ENCODE data around the gene PLB1.
A peak's percentile ranks its signal among the peaks of the same experiment; 100 is the strongest.

PLB1 gene

DNA sequence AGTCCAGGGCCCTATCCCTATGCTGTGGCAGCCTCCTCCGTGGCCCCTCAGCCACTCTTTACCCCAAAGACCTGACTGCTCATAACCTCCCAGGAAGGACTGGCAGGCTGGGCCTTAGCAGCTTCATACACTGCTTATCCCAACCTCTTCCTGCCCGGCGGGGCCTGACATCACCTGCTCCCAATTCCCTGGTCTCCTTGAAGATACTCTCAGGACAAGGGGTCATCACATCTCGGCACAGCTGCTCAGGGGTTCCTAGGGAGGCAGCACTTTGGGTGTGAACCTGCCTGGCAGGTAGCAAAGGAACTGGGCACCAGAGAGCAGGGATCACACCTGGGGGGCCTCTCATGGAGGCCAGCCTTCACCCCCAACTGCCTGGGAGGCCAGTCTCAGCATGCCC lies 68.5 kb downstream of the PLB1 start:
- TF ChIP-seq, protein P1, sequence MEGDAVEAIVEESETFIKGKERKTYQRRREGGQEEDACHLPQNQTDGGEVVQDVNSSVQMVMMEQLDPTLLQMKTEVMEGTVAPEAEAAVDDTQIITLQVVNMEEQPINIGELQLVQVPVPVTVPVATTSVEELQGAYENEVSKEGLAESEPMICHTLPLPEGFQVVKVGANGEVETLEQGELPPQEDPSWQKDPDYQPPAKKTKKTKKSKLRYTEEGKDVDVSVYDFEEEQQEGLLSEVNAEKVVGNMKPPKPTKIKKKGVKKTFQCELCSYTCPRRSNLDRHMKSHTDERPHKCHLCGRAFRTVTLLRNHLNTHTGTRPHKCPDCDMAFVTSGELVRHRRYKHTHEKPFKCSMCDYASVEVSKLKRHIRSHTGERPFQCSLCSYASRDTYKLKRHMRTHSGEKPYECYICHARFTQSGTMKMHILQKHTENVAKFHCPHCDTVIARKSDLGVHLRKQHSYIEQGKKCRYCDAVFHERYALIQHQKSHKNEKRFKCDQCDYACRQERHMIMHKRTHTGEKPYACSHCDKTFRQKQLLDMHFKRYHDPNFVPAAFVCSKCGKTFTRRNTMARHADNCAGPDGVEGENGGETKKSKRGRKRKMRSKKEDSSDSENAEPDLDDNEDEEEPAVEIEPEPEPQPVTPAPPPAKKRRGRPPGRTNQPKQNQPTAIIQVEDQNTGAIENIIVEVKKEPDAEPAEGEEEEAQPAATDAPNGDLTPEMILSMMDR (IDR thresholded peaks at IDR 0.05; ENCODE audit: low read depth, low read length): no peak
- in situ Hi-C loops (cut with HindIII; ENCODE audit: low sequenced_read_pairs): no loop called here
- no peak for DNase-seq (ENCODE audit: low read depth, low spot score)
- no peak overlapping the region for H3K4me3 ChIP-seq (ENCODE audit: low read depth, low read length)

DNA sequence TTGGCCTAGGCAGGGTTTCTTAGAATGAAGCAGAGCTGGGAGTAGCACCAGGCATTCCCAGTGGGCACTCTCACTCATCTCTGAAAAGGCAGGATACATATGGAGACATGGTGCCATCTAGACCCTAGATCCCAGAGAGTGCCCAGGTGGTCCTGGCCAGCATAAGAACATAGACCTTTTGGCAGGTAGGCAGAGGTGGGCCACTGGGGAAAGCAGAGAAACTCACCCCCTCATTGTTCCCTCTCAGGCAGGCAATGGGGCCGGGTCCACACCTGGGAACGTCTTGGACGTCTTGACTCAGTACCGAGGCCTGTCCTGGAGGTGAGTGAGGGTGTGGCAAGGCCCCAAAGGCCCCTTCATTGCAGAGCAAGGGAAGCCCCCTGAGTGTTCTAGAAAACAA lies 69.2 kb downstream of the PLB1 start:
- no peak overlapping the region for H3K4me3 ChIP-seq (ENCODE audit: low read depth, low read length)
- DNase-seq (ENCODE audit: low read depth, low spot score): no peak
- TF ChIP-seq, protein P1 (IDR thresholded peaks at IDR 0.05; ENCODE audit: low read depth, low read length): no peak
- in situ Hi-C loops (cut with HindIII; ENCODE audit: low sequenced_read_pairs): no loop called here

DNA sequence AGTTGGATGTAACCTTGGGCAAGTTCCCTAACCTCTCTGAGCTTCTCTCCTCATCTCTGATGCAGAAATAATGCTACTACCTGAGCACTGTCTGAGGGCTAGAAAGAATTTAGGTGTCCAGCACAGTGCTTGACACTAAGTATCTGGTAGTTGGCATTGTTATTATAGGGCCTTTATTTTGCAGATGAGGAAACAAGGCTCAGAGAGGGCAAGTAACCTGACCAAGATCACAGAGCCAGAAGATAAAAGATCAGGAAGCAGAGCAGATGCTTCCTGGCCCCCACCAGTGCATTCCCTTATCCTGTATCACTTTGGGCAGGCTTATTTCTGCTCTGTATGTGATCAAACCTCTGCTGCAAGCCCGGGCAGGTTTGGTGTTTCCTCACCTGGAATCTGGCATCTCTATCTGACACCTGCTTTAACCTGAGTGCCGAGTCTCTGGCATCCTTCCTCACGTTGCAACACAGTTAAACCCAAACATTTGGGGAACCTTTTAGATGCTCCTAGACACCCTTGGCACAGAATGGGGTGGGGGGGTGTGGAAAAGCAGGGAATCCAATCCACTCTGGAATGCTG lies 69.9 kb downstream of the PLB1 start:
- no peak for DNase-seq (ENCODE audit: low read depth, low spot score)
- no peak overlapping the region for H3K4me3 ChIP-seq (ENCODE audit: low read depth, low read length)
- TF ChIP-seq, protein P1 (IDR thresholded peaks at IDR 0.05; ENCODE audit: low read depth, low read length): no peak
- in situ Hi-C loops (cut with HindIII; ENCODE audit: low sequenced_read_pairs): no loop called here

DNA sequence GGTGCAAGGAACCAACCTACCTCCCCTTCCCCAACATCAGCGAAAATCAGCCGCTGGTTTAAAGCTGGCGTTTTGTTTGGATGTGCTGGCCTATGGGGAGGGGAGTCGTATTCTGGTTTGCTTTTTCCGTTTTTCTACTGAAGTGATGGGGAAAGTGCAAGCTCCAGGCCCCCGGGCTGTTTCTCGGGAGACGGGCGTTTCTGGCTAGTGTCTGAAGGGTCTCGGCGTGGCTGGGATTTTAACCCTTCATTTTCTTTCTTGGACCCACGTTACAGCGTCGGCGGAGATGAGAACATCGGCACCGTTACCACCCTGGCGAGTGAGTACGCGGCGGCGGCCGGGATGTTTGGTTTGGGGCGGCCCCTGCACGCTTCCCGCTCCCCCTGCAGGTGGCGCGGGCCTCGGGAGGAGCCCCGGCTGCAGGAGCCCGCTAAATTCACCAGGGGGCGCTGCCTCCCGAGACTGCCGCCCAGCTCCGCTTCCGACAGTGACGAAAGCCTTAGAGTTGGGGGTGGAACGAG lies 70.7 kb downstream of the PLB1 start:
- in situ Hi-C loops (cut with HindIII; ENCODE audit: low sequenced_read_pairs): no loop called here
- TF ChIP-seq, protein P1 (IDR thresholded peaks at IDR 0.05; ENCODE audit: low read depth, low read length): peak; percentile 100
- peak; percentile 88 for DNase-seq (ENCODE audit: low read depth, low spot score)
- H3K4me3 ChIP-seq (ENCODE audit: low read depth, low read length): peak overlapping the region; percentile 55

DNA sequence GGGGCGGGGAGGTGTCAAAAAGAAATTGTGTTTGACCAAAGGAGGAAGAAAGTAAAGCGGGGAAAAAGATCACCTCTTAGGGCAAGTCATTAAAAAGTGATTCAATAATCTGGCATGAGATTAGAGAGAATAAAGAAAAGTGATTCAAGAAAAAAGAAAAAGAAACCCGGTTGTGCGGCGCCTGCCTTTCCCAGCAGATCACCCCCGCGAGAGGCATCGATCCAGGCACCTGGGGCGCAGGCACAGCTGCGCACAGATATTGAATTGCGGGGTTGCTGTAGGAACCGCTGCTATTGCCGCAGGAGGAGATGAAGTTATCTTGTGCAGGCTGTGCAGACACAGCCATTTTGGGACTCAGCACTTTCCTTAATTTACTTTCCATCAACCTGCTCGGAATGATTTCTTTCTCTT lies 71.2 kb downstream of the PLB1 start:
- in situ Hi-C loops (cut with HindIII; ENCODE audit: low sequenced_read_pairs): no loop called here
- TF ChIP-seq, protein P1 (IDR thresholded peaks at IDR 0.05; ENCODE audit: low read depth, low read length): no peak
- no peak for DNase-seq (ENCODE audit: low read depth, low spot score)
- H3K4me3 ChIP-seq (ENCODE audit: low read depth, low read length): peak overlapping the region; percentile 50

DNA sequence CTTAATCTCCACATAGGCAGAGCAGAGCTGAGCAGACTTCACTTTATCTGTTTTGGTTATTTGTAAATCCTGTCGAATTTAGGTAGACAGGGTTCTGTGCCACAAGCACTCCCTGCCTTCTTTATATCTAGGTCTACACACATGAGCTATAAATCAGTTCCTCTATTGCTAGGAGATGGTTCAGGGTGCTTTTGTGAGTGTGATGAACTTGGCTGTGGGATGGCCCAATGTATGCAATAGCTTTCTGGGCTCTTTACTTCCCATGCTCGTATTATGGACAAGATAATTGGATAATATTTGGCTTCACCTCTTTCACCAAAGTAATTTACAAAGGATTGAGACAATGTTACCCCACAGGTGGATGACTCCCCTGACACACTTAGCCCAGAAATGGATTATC lies 72.2 kb downstream of the PLB1 start:
- H3K4me3 ChIP-seq (ENCODE audit: low read depth, low read length): no peak overlapping the region
- in situ Hi-C loops (cut with HindIII; ENCODE audit: low sequenced_read_pairs): no loop called here
- no peak for DNase-seq (ENCODE audit: low read depth, low spot score)
- TF ChIP-seq, protein P1 (IDR thresholded peaks at IDR 0.05; ENCODE audit: low read depth, low read length): no peak
